Measurements from ENCODE around the gene SPATA13. TPM values are rescaled to one million over a fixed set of nuclear protein-coding genes. Genes with fewer than 3 reads are reported as not detected.
A peak's percentile ranks its signal among the peaks of the same experiment; 100 is the strongest.
"Not testable (repeated sequence)": the region's sequence is repeated elsewhere in the genome, so short reads cannot be mapped to it uniquely, and the experiment has no call there.

The SPATA13 gene
- total RNA-seq, 4 donors from 2014 or later = 9.0 to 46.0 (median 18.7) TPM

DNA sequence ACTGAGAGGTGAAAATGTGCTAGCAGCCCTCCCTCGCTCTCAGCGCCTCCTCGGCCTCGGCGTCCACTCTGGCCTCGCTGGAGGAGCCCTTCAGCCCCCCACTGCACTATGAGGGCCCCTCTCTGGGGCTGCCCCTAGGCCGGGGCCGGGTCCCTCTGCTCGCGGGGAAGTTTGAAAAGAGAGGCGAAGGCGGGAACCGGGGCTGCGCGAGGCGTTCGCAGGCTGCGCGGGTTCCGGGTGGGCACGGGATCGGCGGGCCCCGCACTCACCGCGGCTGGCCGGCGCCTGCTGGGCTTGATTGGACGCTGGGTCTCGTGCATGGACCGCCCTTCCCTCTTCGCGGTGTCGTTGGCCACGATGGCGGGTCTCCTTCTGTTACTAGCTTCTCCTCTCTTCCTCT, 178.2 kb downstream of the SPATA13 start:
- no peak for DNase-seq (ENCODE audit: low spot score)
- ATAC-seq (ENCODE audit: low FRiP score) = no peak

DNA sequence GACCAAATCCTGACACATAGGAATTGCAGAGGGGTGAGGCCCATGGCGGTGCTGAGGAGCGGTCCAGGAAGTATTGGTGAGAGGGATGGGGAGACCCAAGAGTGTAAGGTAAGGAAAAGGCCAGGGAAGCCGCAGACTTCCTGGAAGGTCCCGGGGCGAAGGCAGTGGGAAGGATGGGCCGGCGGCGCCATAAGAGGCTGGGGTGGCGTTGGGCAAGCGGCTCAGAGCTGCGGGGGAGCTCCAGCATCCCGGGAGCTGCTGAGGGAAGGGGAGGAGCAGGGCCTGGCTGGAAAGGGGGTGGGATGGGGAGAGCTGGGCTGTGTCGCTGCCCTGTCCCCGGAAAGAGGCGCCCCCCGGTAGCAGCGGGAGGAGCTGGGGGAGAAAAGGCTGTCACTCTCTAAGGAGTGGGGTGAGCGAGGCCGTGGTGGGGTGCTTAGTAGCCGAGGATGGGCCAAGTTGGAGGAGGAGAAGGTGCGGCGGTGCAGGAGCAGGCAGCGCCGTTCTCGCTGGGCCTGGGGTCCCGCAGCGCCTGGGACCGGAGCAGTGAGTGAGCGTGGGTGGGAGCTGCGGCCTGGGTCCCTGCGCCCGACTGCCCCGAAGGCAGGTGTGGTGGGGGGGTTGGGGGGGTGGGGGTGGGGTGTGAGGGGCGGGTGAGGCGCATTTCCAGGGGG, 179.6 kb downstream of the SPATA13 start:
- TF ChIP-seq CTCF (IDR thresholded peaks at IDR 0.05) = no peak
- no peak for DNase-seq (ENCODE audit: low spot score)
- ATAC-seq (ENCODE audit: low FRiP score) = no peak

More for the DNA sequence above, 178.2 kb downstream of the SPATA13 start:
- TF ChIP-seq CTCF (IDR thresholded peaks at IDR 0.05) = no peak

- ATAC-seq (ENCODE audit: low FRiP score) = peak; percentile 44
Observed at GRCh38 chr13:24340608-24340955, 180.1 kb downstream of the SPATA13 start.

GRCh38 chr13:24341439-24341838, 180.9 kb downstream of the SPATA13 start:
- TF ChIP-seq CTCF (IDR thresholded peaks at IDR 0.05) = no peak
- no peak for ATAC-seq (ENCODE audit: low FRiP score)
- DNase-seq (ENCODE audit: low spot score) = no peak

More at GRCh38 chr13:24340608-24340955, 180.1 kb downstream of the SPATA13 start:
- TF ChIP-seq CTCF (IDR thresholded peaks at IDR 0.05) = no peak
- no peak for DNase-seq (ENCODE audit: low spot score)

GRCh38 chr13:24348385-24348784, 187.9 kb downstream of the SPATA13 start:
- TF ChIP-seq CTCF (IDR thresholded peaks at IDR 0.05) = no peak
- DNase-seq (ENCODE audit: low spot score) = no peak
- no peak for ATAC-seq (ENCODE audit: low FRiP score)

DNA sequence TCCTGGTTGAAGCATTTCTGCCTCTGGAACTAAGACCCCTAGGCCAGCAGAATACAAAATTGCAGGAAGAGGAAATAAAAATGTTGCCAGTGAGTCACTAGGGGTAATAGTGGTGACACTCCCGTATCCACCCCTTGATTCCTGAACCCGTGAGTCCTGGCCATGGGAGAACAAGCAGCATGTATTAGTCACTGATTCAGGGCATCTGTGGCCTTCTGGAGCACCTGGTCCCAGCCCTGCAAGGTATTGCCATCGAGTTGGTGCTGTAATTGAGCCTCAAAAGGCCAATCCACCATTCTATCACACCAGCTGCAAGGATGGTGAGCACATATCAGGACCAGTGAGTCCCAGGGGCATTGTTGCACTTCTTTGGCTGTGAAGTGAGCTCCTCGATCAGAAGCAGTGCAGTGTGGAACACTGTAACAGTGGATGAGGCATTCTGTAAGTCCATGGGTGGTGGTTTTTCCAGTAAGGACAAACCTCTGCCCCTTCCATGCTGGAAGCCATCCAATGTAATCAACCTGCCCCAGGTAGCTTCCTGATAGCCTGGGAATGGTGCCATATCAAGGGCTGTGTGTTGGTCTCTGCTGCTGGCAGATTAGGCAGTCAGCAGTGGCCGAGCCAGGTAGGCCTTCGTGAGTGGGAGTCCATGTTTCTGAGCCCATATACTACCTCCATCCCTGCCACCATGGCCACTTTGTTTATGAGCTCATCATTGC, 188.4 kb downstream of the SPATA13 start:
- ATAC-seq (ENCODE audit: low FRiP score) = no peak
- no peak for DNase-seq (ENCODE audit: low spot score)
- TF ChIP-seq CTCF (IDR thresholded peaks at IDR 0.05) = no peak

DNA sequence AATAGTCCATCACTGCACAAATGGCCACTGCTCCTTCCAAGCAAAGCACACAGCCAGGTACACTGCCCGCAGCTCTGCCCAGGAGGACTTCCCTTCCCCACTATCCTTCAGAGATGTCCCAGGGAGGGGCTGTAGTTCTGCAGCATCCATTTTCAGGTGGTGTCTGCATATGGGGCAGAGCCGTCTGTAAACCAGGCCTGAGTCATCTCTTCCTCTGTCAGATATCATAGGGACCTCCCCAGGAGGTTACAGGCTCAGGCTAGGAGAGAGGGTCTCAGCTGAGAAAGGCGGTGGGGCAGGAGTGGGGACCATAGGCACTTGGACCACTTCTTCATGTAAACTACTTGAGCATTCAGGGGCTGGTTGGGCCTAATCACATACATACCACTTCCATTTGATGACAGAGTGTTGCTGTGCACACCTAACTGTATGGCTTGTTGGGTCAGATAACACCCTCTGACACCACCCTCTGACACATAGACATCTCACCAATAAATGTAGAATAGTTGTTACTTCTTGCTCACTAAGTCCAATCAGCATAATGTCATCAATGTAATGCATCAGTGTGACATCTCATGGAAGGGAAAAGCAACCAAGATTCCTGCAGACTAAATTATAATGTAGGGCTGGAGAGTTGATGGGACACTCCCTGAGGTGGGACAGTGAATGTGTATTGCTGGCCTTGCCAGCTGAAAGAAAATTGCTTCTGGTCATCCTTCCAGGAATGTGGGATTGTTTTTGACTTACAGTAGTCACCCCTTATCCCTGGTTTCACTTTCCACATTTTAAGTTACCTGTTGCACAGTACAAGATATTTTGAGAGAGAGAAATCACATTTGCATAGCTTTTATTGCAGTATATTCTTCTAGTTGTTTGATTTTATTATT, 189.5 kb downstream of the SPATA13 start:
- ATAC-seq (ENCODE audit: low FRiP score); DNase-seq (ENCODE audit: low spot score): not testable (repeated sequence)
